Measurements from ENCODE around the gene PRDM15. TPM values are rescaled to one million over a fixed set of nuclear protein-coding genes. Genes with fewer than 3 reads are reported as not detected.

Gene PRDM15
- total RNA-seq, 1 experiment from 2014 or later = 9.8 TPM

GRCh38 chr21:41770901-41771624 is 108.1 kb downstream of the PRDM15 start (continued):
- TF ChIP-seq TCF7L2 (IDR thresholded peaks at IDR 0.05; ENCODE audit: borderline replicate concordance, extremely low read depth, insufficient read depth, insufficient read length) (no peak), ATF3 (IDR thresholded peaks at IDR 0.05) (no peak), EZH2phosphoT487 (IDR thresholded peaks at IDR 0.05; ENCODE audit: borderline replicate concordance) (no peak), EGR1 (IDR thresholded peaks at IDR 0.05; ENCODE audit: low read depth) (no peak), CBX3 (IDR thresholded peaks at IDR 0.05; ENCODE audit: low read depth) (no peak), CTCF (IDR thresholded peaks at IDR 0.05 in 2 of 3, conservative IDR thresholded peaks at IDR 0.05 in 1 of 3; ENCODE audit: borderline replicate concordance in 1 of 3, insufficient read depth in 1 of 3, low read depth in 2 of 3, low read length in 2 of 3) (no peak), JUND (IDR thresholded peaks at IDR 0.05) (no peak)

GRCh38 chr21:41769933-41770332 is 109.2 kb downstream of the PRDM15 start:
- Histone ChIP-seq H3K4me2 (ENCODE audit: low read length) (no peak overlapping the region), H3K79me2 (ENCODE audit: insufficient read depth, low read length) (peaks cover 16% of the 10 kb centered on the region), H3K4me3 (replicated peaks in 1 of 2; ENCODE audit: low read depth in 1 of 2, low read length in 2 of 2) (no peak overlapping the region), H3K9me3 (ENCODE audit: control insufficient read depth in 1 of 2, insufficient read depth in 1 of 2, low read depth in 1 of 2, low read length in 2 of 2) (no peaks in the 10 kb centered on the region), H3K36me3 (ENCODE audit: control insufficient read depth in 1 of 2, insufficient read depth in 2 of 2, low read length in 2 of 2) (no peaks in the 10 kb centered on the region; a peak in 1 of 4 replicates), H2AFZ (ENCODE audit: low read depth, low read length, poor library complexity, severe bottlenecking) (no peak overlapping the region), H3K9me2 (ENCODE audit: insufficient read depth) (no peaks in the 10 kb centered on the region), H3K9ac (ENCODE audit: low read length) (no peak overlapping the region), H3K27ac (ENCODE audit: low read depth, low read length) (no peak overlapping the region), H4K20me1 (ENCODE audit: insufficient read depth) (no peaks in the 10 kb centered on the region), H3K27me3 (ENCODE audit: insufficient read depth, low read length) (peaks cover 47% of the 10 kb centered on the region), H3K4me1 (ENCODE audit: control insufficient read depth in 1 of 2, insufficient read depth in 2 of 2, low read length in 2 of 2) (peaks cover 27 to 34% of the 10 kb centered on the region in 2 experiments)
- CTCF ChIA-PET = interaction anchor here (0.6 to 3.9 kb wide), 2 partner anchors 8 to 158 kb away, joined by 4 to 28 read pairs; no protein-coding TSS in a partner anchor
- POLR2A ChIA-PET = no interaction called here
- no TSS peak for BruUV-seq (replicated peaks)
- ATAC-seq (no peak), DNase-seq (ENCODE audit: low read depth, low spot score) (no peak)
- RAD21 ChIA-PET (ENCODE audit: low non-redundant PET in 1 of 2, low total read pairs in 2 of 2, uncharacterized antibody in 2 of 2, unreplicated experiment in 2 of 2) = interaction anchor here in 1 of 2 experiments (0.8 kb wide), 1 partner anchor 158 kb away, joined by 3 read pairs; no protein-coding TSS in a partner anchor
- intact Hi-C loops (cut with micrococcal nuclease) = loop anchor here (5.0 kb wide), 1 partner anchor 93 kb away; no protein-coding TSS in a partner anchor
- TF ChIP-seq SP1 (IDR thresholded peaks at IDR 0.05; ENCODE audit: low read depth) = no peak
- TF ChIP-seq POLR2A (IDR thresholded peaks at IDR 0.05; ENCODE audit: borderline replicate concordance, extremely low read depth, insufficient read depth, insufficient read length) = no peak
- TF ChIP-seq ZBTB33 (IDR thresholded peaks at IDR 0.05; ENCODE audit: extremely low read depth, insufficient replicate concordance, low read length) = no peak
- TF ChIP-seq REST (IDR thresholded peaks at IDR 0.05; ENCODE audit: low read depth) = no peak
- TF ChIP-seq POLR2AphosphoS5 (IDR thresholded peaks at IDR 0.05; ENCODE audit: low read depth, low read length) = no peak
- TF ChIP-seq ZNF274 (IDR thresholded peaks at IDR 0.05; ENCODE audit: low read depth, low read length) = no peak
- TF ChIP-seq EZH2 (IDR thresholded peaks at IDR 0.05) = no peak
- TF ChIP-seq YY1 (IDR thresholded peaks at IDR 0.05; ENCODE audit: extremely low read depth, insufficient replicate concordance, low read depth, low read length) = no peak
- no peak for TF ChIP-seq FOSL1 (IDR thresholded peaks at IDR 0.05; ENCODE audit: low read depth)
- TF ChIP-seq CEBPB (IDR thresholded peaks at IDR 0.05; ENCODE audit: low read depth) = no peak
- TF ChIP-seq EZH2phosphoT487 (IDR thresholded peaks at IDR 0.05; ENCODE audit: borderline replicate concordance) = no peak
- no peak for TF ChIP-seq JUND (IDR thresholded peaks at IDR 0.05)
